ENCODE data around the gene PNLIPRP3.

Gene PNLIPRP3

GRCh38 chr10:116504786-116505185 is 77.1 kb downstream of the PNLIPRP3 start:
- no peak overlapping the region for H3K27ac ChIP-seq
- TF ChIP-seq CTCF (IDR thresholded peaks at IDR 0.05), result no peak
- TF ChIP-seq ZFX (IDR thresholded peaks at IDR 0.05; ENCODE audit: borderline replicate concordance), result no peak

GRCh38 chr10:116510565-116510964 is 82.9 kb downstream of the PNLIPRP3 start:
- H3K27ac ChIP-seq, result no peak overlapping the region
- TF ChIP-seq CTCF (IDR thresholded peaks at IDR 0.05), result no peak
- no peak for TF ChIP-seq ZFX (IDR thresholded peaks at IDR 0.05; ENCODE audit: borderline replicate concordance)

- no peak for TF ChIP-seq ZFX (IDR thresholded peaks at IDR 0.05; ENCODE audit: borderline replicate concordance)
- no peak for TF ChIP-seq CTCF (IDR thresholded peaks at IDR 0.05)
- H3K27ac ChIP-seq, result no peak overlapping the region
These were observed 83.7 kb downstream of the PNLIPRP3 start for GRCh38 chr10:116511365-116511764.

- TF ChIP-seq CTCF (IDR thresholded peaks at IDR 0.05), result peak; percentile 93
- TF ChIP-seq ZFX (IDR thresholded peaks at IDR 0.05; ENCODE audit: borderline replicate concordance), result no peak
These were observed 94.0 kb downstream of the PNLIPRP3 start for GRCh38 chr10:116521424-116522290.

GRCh38 chr10:116522803-116523381 is 95.2 kb downstream of the PNLIPRP3 start:
- no peak for TF ChIP-seq ZFX (IDR thresholded peaks at IDR 0.05; ENCODE audit: borderline replicate concordance)
- TF ChIP-seq CTCF (IDR thresholded peaks at IDR 0.05), result no peak
- H3K27ac ChIP-seq, result no peak overlapping the region

More at GRCh38 chr10:116521424-116522290, 94.0 kb downstream of the PNLIPRP3 start:
- no peak overlapping the region for H3K27ac ChIP-seq

GRCh38 chr10:116524736-116525135 is 97.1 kb downstream of the PNLIPRP3 start:
- H3K27ac ChIP-seq, result no peak overlapping the region

GRCh38 chr10:116526219-116526618 is 98.6 kb downstream of the PNLIPRP3 start:
- TF ChIP-seq ZFX (IDR thresholded peaks at IDR 0.05; ENCODE audit: borderline replicate concordance) (no peak), CTCF (IDR thresholded peaks at IDR 0.05) (no peak)
- H3K27ac ChIP-seq, result no peak overlapping the region

More at GRCh38 chr10:116524736-116525135, 97.1 kb downstream of the PNLIPRP3 start:
- TF ChIP-seq ZFX (IDR thresholded peaks at IDR 0.05; ENCODE audit: borderline replicate concordance), result no peak
